GM12864 (cell line): ENCODE results near the gene TMEM238.

Experiments
- DNase-seq: peaks from one replicate; pipeline ENCODE4 v3.0.0-alpha.2; 2011; ENCODE audit warnings: low read depth
- H3K4me3 ChIP-seq: 2 replicates; pipeline ENCODE4 v1.5.1; 2011; ENCODE audit warnings: mild to moderate bottlenecking, low read depth, low read length, control low read depth
- CTCF ChIP-seq: IDR thresholded peaks from 2 replicates; pipeline ENCODE4 v1.5.1; 2011; ENCODE audit warnings: low read depth, mild to moderate bottlenecking, moderate library complexity, low read length, control low read depth, inconsistent platforms; ENCODE audit errors: missing control alignments

Gene TMEM238

GRCh38 chr19:55373993-55374757 lies 9.9 kb downstream of the TMEM238 start:
- DNase-seq, result no peak
- no peak for TF ChIP-seq CTCF
- H3K4me3 ChIP-seq, result no peak overlapping the region

- no peak overlapping the region for H3K4me3 ChIP-seq
- TF ChIP-seq CTCF, result no peak
- no peak for DNase-seq
Measured at GRCh38 chr19:55373306-55373992, 10.6 kb downstream of the TMEM238 start.

GRCh38 chr19:55372316-55373081 lies 11.6 kb downstream of the TMEM238 start:
- no peak for DNase-seq
- no peak overlapping the region for H3K4me3 ChIP-seq
- no peak for TF ChIP-seq CTCF

GRCh38 chr19:55370305-55370988 lies 13.6 kb downstream of the TMEM238 start, which contains the start of gene IL11:
Gene IL11, minus strand, starts transcription at chr19:55370463. Its CDS starts 153 bp downstream, at chr19:55370310.
- H3K4me3 ChIP-seq, result no peak within 1 kb of the TSS
- no peak for TF ChIP-seq CTCF

GRCh38 chr19:55369653-55370304 lies 14.3 kb downstream of the TMEM238 start:
- H3K4me3 ChIP-seq, result no peak overlapping the region
- DNase-seq, result no peak
- no peak for TF ChIP-seq CTCF

More at GRCh38 chr19:55370305-55370988, 13.6 kb downstream of the TMEM238 start, which contains the start of gene IL11:
- no peak for DNase-seq
